Cardiac septum (tissue), 1 donor: ENCODE results near the gene CARNS1. TPM values are rescaled to one million over a fixed set of nuclear protein-coding genes. Genes with fewer than 3 reads are reported as not detected.

Experiments
- DNase-seq: peaks from one replicate; pipeline ENCODE4 v3.0.0-alpha.2; 2020; ENCODE audit warnings: low spot score
- intact Hi-C: fragments of 100-400 bp; cut with DNase I; formaldehyde crosslinking; loops from one replicate; pipeline ENCODE4 v1.14.0; 2022
- total RNA-seq: library from RNA; stranded (reverse); fragmentation: NEBNext Ultra II Directional; extraction: Animal tissue kit (Norgen Biotek cat#: 25700); gene quantifications from one replicate; pipeline ENCODE4 v1.2.1, GENCODE V29; 2021
- donor health status: DM: no; HTN: no; CAD: no.

The CARNS1 gene
- total RNA-seq, 1 donor from 2014 or later = 22.2 TPM

DNA sequence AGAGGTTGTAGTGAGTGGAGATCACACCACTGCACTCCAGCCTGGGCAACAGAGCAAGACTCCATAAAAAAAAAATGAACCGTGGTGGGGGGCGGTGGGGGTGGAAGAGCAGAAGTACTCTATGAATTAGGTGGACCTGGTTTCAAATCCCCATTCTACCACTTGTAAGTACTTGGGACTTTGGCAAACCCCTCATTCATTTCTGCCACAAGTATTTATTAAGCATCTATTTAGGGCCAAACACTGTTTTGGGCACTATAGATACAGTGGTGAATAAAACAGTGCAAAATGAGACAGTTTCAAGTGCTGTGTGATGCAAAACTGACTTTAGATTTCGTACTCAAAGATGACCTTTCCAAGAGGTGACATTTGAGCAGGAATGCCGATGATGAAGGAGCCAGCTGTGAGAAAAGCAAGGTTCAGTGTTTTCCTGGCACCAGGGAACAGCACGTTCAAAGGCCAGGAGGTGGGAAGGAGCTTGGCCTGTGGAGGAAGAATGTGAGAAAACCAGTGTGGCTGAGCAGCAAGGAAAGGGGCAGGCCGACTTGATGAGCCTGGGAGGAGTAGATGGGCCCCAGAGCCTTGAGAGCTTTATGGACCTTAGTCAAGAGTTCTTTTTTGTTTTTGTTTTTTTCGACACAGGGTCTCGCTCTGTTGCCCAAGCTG lies 55.0 kb downstream of the CARNS1 start:
- intact Hi-C loops = no loop called here
- DNase-seq = no peak

GRCh38 chr11:67472882-67473281 lies 57.4 kb downstream of the CARNS1 start:
- intact Hi-C loops = no loop called here
- no peak for DNase-seq

Other genes starting within 250 kb of the CARNS1 start
- gene GRK2, start 149.2 kb upstream of the CARNS1 start, total RNA-seq = 43.1 TPM
- 20.0 TPM for gene ANKRD13D, start 126.4 kb upstream of the CARNS1 start, total RNA-seq
- 22.3 TPM for gene SSH3, start 112.1 kb upstream of the CARNS1 start, total RNA-seq
- 61.6 TPM for gene POLD4, start 62.1 kb upstream of the CARNS1 start, total RNA-seq
- gene CLCF1, start 42.1 kb upstream of the CARNS1 start, total RNA-seq = 4.0 TPM
- 4.8 TPM for gene RAD9A, start 23.7 kb upstream of the CARNS1 start, total RNA-seq
- 95.1 TPM for gene PPP1CA, start 13.8 kb upstream of the CARNS1 start, total RNA-seq
- gene TBC1D10C, start 11.6 kb upstream of the CARNS1 start, total RNA-seq = 1.0 TPM
- gene RPS6KB2, start 12.8 kb downstream of the CARNS1 start, total RNA-seq = 23.2 TPM
- gene PTPRCAP, start 22.0 kb downstream of the CARNS1 start, total RNA-seq = 0.40 TPM
- gene CORO1B, start 27.8 kb downstream of the CARNS1 start, total RNA-seq = 21.6 TPM
- gene GPR152, start 37.1 kb downstream of the CARNS1 start, total RNA-seq = not detected
- 0.11 TPM for gene CABP4, start 39.7 kb downstream of the CARNS1 start, total RNA-seq
- gene TMEM134, start 53.6 kb downstream of the CARNS1 start, total RNA-seq = 76.1 TPM
- 43.6 TPM for gene AIP, start 67.3 kb downstream of the CARNS1 start, total RNA-seq
- gene PITPNM1, start 89.7 kb downstream of the CARNS1 start, total RNA-seq = 40.0 TPM
- gene CDK2AP2, start 92.5 kb downstream of the CARNS1 start, total RNA-seq = 72.9 TPM
- not detected for gene CABP2, start 107.8 kb downstream of the CARNS1 start, total RNA-seq
- 272 TPM for gene GSTP1, start 168.1 kb downstream of the CARNS1 start, total RNA-seq
- gene NDUFV1, start 191.3 kb downstream of the CARNS1 start, total RNA-seq = 486 TPM
- 31.4 TPM for gene NUDT8, start 214.3 kb downstream of the CARNS1 start, total RNA-seq
- not detected for gene TBX10, start 224.1 kb downstream of the CARNS1 start, total RNA-seq
- gene ACY3, start 235.1 kb downstream of the CARNS1 start, total RNA-seq = not detected